Transverse colon (tissue), 4 donors: ENCODE measurements around the gene RGS9. TPM values are rescaled to one million over a fixed set of nuclear protein-coding genes. Genes with fewer than 3 reads are reported as not detected.

ENCODE experiments used
- DNase-seq: peaks from one replicate; pipeline ENCODE4 v3.0.0-alpha.2; 2019
- H3K27ac ChIP-seq, 4 donors: fragments of 200-600 bp; sonication (generic); 2 replicates each; pipeline ENCODE4 v1.5.1; 2016 to 2018; ENCODE audit warnings: inconsistent platforms in 4 of 4
- H3K27me3 ChIP-seq: fragments of 200-600 bp; sonication (generic); 2 replicates; pipeline ENCODE4 v1.5.1; 2017; ENCODE audit warnings: inconsistent platforms
- H3K36me3 ChIP-seq, 4 donors: fragments of 200-600 bp; sonication (generic); 2 replicates each; pipeline ENCODE4 v1.5.1; 2017 to 2019; ENCODE audit warnings: inconsistent platforms in 4 of 4
- H3K4me1 ChIP-seq, 4 donors: fragments of 200-600 bp; sonication (generic); 2 replicates each; pipeline ENCODE4 v1.5.1; 2017 to 2020; ENCODE audit warnings: inconsistent platforms in 4 of 4
- H3K4me3 ChIP-seq, 4 donors: fragments of 200-600 bp; sonication (generic); 1 replicate in 1 of 4; 2 replicates in 3 of 4; pipeline versions ENCODE4 v1.5.1 to v1.6.1; 2017 to 2019; ENCODE audit warnings: inconsistent platforms in 4 of 4
- H3K9me3 ChIP-seq, 2 donors: fragments of 200-600 bp; sonication (generic); 2 replicates each; pipeline ENCODE4 v1.5.1; 2017 to 2019; ENCODE audit warnings: inconsistent platforms in 2 of 2
- EP300 ChIP-seq: sonication (generic); formaldehyde crosslinking; IDR thresholded peaks from one replicate; pipeline ENCODE4 v1.6.1; 2017; ENCODE audit warnings: antibody characterized with exemption, low read depth
- POLR2A ChIP-seq: fragments of 450-650 bp; IDR thresholded peaks from one replicate; pipeline ENCODE4 v1.6.1; 2016; ENCODE audit warnings: antibody characterized with exemption, mild to moderate bottlenecking, moderate library complexity
- POLR2AphosphoS5 ChIP-seq, 3 donors: sonication (generic); formaldehyde crosslinking; IDR thresholded peaks; one replicate each; pipeline ENCODE4 v1.6.1; 2016; ENCODE audit warnings: antibody characterized with exemption in 3 of 3
- WGBS, 2 donors: methylation state at CpG; one replicate each; pipeline ENCODE4 v1.1.5; 2018; ENCODE audit warnings: low coverage in 1 of 2; 5-methylcytosine and 5-hydroxymethylcytosine counted together
- in situ Hi-C, 4 donors: fragments of 200-750 bp; cut with MboI; loops; one replicate each; pipeline versions ENCODE4 v1.15.0 to v1.15.1; 2017; ENCODE audit warnings: low sequenced_read_pairs in 3 of 4, low pct_ligation_motif_present in 1 of 4, low pct_unique_long_range_greater_than_20kb in 1 of 4
- intact Hi-C: fragments of 100-400 bp; cut with DNase I; formaldehyde crosslinking; loops from one replicate; pipeline ENCODE4 v1.15.1; 2023; ENCODE audit warnings: low total_unique reads
- total RNA-seq, 4 donors: library from RNA; depleted of rRNA; stranded (reverse); fragments of >200 nt; gene quantifications; one replicate each; pipeline ENCODE4 v1.1.0, GENCODE V29; 2016
- TF ChIP-seq, protein P1 (sequence below), 5 experiments: fragments of 200-600 bp in 3 of 5; fragments of 450-650 bp in 2 of 5; sonication (generic) in 3 of 5; IDR thresholded peaks; 1 replicate in 2 of 5; 2 replicates in 3 of 5; pipeline ENCODE4 v1.5.1; 2016 to 2017; ENCODE audit warnings: antibody characterized with exemption in 5 of 5, inconsistent platforms in 3 of 5, mild to moderate bottlenecking in 2 of 5, moderate library complexity in 1 of 5

The RGS9 gene
- total RNA-seq, 4 donors from 2014 or later, result 2.6 to 10.6 (median 7.8) TPM; not detected in 1

DNA sequence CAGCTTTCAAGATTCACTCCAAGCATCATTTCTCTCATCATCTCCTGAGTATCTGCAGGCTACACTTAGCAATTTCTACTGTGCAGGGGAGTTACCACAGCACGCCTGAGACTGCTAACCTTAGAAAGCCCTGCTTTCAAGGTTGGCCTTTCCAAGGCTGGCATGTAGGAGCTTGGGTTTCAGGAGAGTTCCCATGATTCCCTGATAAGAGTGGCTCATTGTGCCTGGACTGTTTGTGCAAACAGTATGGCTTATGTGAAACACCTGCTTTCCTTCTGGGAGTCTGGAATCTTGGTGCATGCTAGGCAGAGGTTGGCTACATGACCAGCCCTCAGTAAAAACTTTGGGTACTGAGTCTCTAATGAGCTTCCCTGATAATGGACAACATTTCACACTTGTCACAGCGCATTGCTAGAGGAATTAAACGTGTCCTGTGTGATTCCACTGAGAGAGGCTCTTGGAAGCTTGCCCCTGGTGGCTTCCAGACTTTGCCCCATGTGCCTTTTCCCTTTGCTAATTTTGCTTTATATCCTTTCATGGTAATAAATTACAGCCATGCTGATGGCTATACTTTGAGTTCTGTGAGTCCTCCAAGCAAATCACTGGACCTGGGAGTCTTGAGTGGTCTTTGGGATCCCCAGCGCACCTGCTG, 19.7 kb upstream of the RGS9 start:
- Histone ChIP-seq H3K9me3 (no peaks in the 10 kb centered on the region), H3K36me3 (no peaks in the 10 kb centered on the region), H3K27ac (no peak overlapping the region), H3K4me1 (peaks cover 0 to 7% (median 2%) of the 10 kb centered on the region in 4 donors), H3K4me3 (no peak overlapping the region), H3K27me3 (no peaks in the 10 kb centered on the region)
- TF ChIP-seq POLR2A, result no peak
- TF ChIP-seq, protein P1, sequence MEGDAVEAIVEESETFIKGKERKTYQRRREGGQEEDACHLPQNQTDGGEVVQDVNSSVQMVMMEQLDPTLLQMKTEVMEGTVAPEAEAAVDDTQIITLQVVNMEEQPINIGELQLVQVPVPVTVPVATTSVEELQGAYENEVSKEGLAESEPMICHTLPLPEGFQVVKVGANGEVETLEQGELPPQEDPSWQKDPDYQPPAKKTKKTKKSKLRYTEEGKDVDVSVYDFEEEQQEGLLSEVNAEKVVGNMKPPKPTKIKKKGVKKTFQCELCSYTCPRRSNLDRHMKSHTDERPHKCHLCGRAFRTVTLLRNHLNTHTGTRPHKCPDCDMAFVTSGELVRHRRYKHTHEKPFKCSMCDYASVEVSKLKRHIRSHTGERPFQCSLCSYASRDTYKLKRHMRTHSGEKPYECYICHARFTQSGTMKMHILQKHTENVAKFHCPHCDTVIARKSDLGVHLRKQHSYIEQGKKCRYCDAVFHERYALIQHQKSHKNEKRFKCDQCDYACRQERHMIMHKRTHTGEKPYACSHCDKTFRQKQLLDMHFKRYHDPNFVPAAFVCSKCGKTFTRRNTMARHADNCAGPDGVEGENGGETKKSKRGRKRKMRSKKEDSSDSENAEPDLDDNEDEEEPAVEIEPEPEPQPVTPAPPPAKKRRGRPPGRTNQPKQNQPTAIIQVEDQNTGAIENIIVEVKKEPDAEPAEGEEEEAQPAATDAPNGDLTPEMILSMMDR (IDR thresholded peaks at IDR 0.05), result no peak
- no peak for TF ChIP-seq POLR2AphosphoS5 (IDR thresholded peaks at IDR 0.05)
- in situ Hi-C loops, result loop anchor here in 1 of 4 donors (25.0 kb wide), 1 partner anchor 155 kb away; no protein-coding TSS in a partner anchor
- 75 to 87% methylated on average over 3 to 4 of the region's 4 CpGs for WGBS, 2 donors
- intact Hi-C loops, result no loop called here
- no peak for DNase-seq

DNA sequence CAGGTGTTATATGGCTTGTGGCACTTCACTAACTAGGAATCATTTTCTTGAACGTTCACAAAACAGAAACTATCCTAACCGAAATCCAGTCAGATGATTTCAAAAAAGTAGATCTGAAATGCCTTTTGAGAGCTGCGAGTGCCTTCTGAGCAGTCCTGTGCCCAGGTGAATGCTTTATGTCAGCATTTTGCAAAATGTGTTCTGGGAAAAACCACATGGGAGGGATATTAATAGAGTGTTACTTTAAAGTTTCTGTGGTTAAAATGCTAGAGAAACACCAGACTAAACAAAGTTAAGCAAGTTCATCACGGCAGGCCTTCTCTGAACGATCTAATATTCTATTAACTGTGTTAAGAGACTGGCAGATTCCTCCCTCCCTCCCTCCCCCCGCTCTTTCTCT, 15.8 kb upstream of the RGS9 start:
- Histone ChIP-seq H3K27me3 (no peaks in the 10 kb centered on the region), H3K36me3 (no peaks in the 10 kb centered on the region), H3K4me1 (peaks cover 0 to 17% (median 9%) of the 10 kb centered on the region in 4 donors), H3K27ac (no peak overlapping the region), H3K9me3 (no peaks in the 10 kb centered on the region), H3K4me3 (no peak overlapping the region)
- DNase-seq, result no peak
- intact Hi-C loops, result no loop called here
- WGBS, 2 donors, result 41 to 62% methylated on average over 6 of the region's 6 CpGs
- in situ Hi-C loops, result loop anchor here in 1 of 4 donors (25.0 kb wide), 1 partner anchor 159 kb away; no protein-coding TSS in a partner anchor
- TF ChIP-seq POLR2A (no peak), EP300 (no peak), POLR2AphosphoS5 (IDR thresholded peaks at IDR 0.05) (no peak)
- TF ChIP-seq, protein P1 (IDR thresholded peaks at IDR 0.05), result no peak

DNA sequence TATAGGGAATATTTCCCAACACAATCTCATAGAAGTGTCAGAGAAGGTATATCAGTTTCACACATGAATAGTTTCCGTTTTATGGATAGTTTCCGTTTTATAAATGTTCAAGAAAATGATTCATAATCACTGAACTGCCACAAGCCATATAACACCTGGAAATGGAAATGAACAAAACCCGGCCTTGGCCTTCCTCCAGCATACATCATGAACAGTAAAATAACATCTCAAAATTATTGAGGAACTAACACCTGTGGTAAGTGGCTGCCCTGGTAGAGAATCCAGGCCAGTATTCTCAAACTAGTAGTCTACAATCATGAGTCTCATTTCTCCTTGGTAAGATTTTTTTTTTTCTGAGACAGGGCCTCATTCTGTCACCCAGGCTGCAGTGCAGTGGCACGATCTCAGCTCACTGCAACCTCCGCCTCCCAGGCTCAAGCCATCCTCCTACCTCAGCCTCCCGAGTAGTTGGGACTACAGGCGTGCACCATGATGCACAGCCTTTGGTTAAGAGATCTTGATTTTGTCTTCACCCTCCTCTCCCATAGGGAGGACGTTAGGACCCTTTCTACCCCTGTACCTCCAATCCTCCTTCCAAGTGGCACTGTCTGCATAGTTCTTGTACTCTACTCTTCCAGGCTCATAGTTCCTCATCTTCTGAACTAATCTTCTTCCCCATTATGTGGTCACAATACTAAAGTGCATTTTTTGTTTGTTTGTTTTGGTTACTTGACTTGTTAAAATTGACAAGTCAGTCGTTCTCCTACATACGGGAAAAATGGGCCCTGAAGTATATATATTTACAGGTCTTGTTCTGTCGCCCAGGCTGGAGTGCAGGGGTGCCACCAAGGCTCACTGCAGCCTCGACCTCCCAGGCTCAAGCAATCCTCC, 15.0 kb upstream of the RGS9 start:
- 37 to 60% methylated on average over 6 to 12 of the region's 12 CpGs for WGBS, 2 donors
- in situ Hi-C loops (loop anchor here in 1 of 4 donors (25.0 kb wide), 1 partner anchor 160 kb away; no protein-coding TSS in a partner anchor), intact Hi-C loops (no loop called here)
- Histone ChIP-seq H3K27ac (peak overlapping the region; percentile 93 to 98 (median 95)), H3K36me3 (no peaks in the 10 kb centered on the region), H3K4me3 (peak overlapping the region in 3 of 4 donors; percentile 63 to 92 (median 88)), H3K4me1 (peaks cover 0 to 17% (median 9%) of the 10 kb centered on the region in 4 donors), H3K9me3 (no peaks in the 10 kb centered on the region), H3K27me3 (no peaks in the 10 kb centered on the region)
- peak; percentile 20 for DNase-seq
- TF ChIP-seq POLR2A (no peak), EP300 (no peak), POLR2AphosphoS5 (IDR thresholded peaks at IDR 0.05) (no peak)
- TF ChIP-seq, protein P1 (IDR thresholded peaks at IDR 0.05), result no peak
